Keratinocyte (primary cell): ENCODE measurements around the gene USP48. TPM values are rescaled to one million over a fixed set of nuclear protein-coding genes. Genes with fewer than 3 reads are reported as not detected.

Experiments
- DNase-seq: peaks from one replicate; pipeline ENCODE4 v3.0.0-alpha.2; 2011; ENCODE audit warnings: low read depth, missing footprints, low spot score
- FAIRE-seq: peaks from 2 replicates; lab custom pipeline; 2011; peaks lifted over from hg19 to GRCh38; lab: Jason Lieb, UNC
- H2AFZ ChIP-seq: 2 replicates; pipeline ENCODE4 v1.6.0; 2012; ENCODE audit warnings: low read length, control low read depth, inconsistent platforms; ENCODE audit not compliant: control insufficient read depth
- H3K27ac ChIP-seq: 2 replicates; pipeline ENCODE4 v1.5.1; 2011; ENCODE audit warnings: low read length; ENCODE audit not compliant: control insufficient read depth, insufficient read depth
- H3K27me3 ChIP-seq: 3 replicates; pipeline ENCODE4 v1.6.0; 2011; ENCODE audit warnings: low read length; ENCODE audit not compliant: control insufficient read depth, insufficient read depth; ENCODE audit errors: extremely low read depth
- H3K36me3 ChIP-seq, 2 experiments: 2 replicates in 1 of 2; 3 replicates in 1 of 2; pipeline ENCODE4 v1.5.1; 2011; ENCODE audit warnings: low read length in 2 of 2, mild to moderate bottlenecking in 1 of 2; ENCODE audit not compliant: control insufficient read depth in 2 of 2, insufficient read depth in 2 of 2; ENCODE audit errors: extremely low read depth in 1 of 2
- H3K4me1 ChIP-seq: 3 replicates; pipeline ENCODE4 v1.5.1; 2011; ENCODE audit warnings: low read length; ENCODE audit not compliant: control insufficient read depth, insufficient read depth; ENCODE audit errors: extremely low read depth
- H3K4me2 ChIP-seq: 3 replicates; pipeline ENCODE4 v1.6.0; 2011; ENCODE audit warnings: low read depth, low read length; ENCODE audit not compliant: control insufficient read depth, insufficient read depth; ENCODE audit errors: extremely low read depth
- H3K4me3 ChIP-seq, 3 experiments: fragments of 200-600 bp in 1 of 3; sonication (generic) in 1 of 3; 2 replicates in 2 of 3; 3 replicates in 1 of 3; pipeline ENCODE4 v1.5.1; 2011 to 2016; ENCODE audit warnings: low read length in 3 of 3, mild to moderate bottlenecking in 3 of 3, control low read depth in 2 of 3, inconsistent platforms in 1 of 3, low read depth in 1 of 3, mixed read lengths in 1 of 3, mixed run types in 1 of 3, moderate library complexity in 1 of 3; ENCODE audit not compliant: control insufficient read depth in 2 of 3, insufficient read depth in 2 of 3; ENCODE audit errors: extremely low read depth in 1 of 3
- H3K79me2 ChIP-seq: 2 replicates; pipeline ENCODE4 v1.6.0; 2012; ENCODE audit warnings: low read length; ENCODE audit not compliant: control insufficient read depth, insufficient read depth
- H3K9ac ChIP-seq: 3 replicates; pipeline ENCODE4 v1.6.0; 2011; ENCODE audit warnings: low read length; ENCODE audit not compliant: control insufficient read depth, insufficient read depth; ENCODE audit errors: extremely low read depth
- H3K9me1 ChIP-seq: 3 replicates; pipeline ENCODE4 v1.6.0; 2011; ENCODE audit warnings: low read length; ENCODE audit not compliant: control insufficient read depth, insufficient read depth; ENCODE audit errors: extremely low read depth
- H3K9me3 ChIP-seq: 2 replicates; pipeline ENCODE4 v1.5.1; 2012; ENCODE audit warnings: low read depth, low read length; ENCODE audit not compliant: control insufficient read depth
- H4K20me1 ChIP-seq: 3 replicates; pipeline ENCODE4 v1.6.0; 2011; ENCODE audit warnings: low read length; ENCODE audit not compliant: control insufficient read depth, insufficient read depth; ENCODE audit errors: extremely low read depth
- EZH2 ChIP-seq: IDR thresholded peaks from one replicate; pipeline ENCODE4 v1.6.1; 2012; ENCODE audit warnings: inconsistent platforms, mild to moderate bottlenecking, low read length, moderate library complexity
- dilution Hi-C: fragments of 300-500 bp; cut with MboI; formaldehyde crosslinking; loops from one replicate; pipeline ENCODE4 v1.7.0; 2020; ENCODE audit warnings: low sequenced_read_pairs; ENCODE audit not compliant: extremely low pct_ligation_motif_present
- polyA plus RNA-seq, 5 experiments: library from polyadenylated mRNA; depleted of rRNA in 3 of 5; stranded (reverse) in 3 of 5; stranded (forward) in 1 of 5; unstranded in 1 of 5; fragments of >200 nt; gene quantifications; 1 replicate in 1 of 5; 2 replicates in 3 of 5; 3 replicates in 1 of 5; pipeline versions ENCODE4 v1.2.1 to v1.2.3, GENCODE V29; 2011 to 2012; ENCODE audit warnings: missing spikeins in 2 of 5, low read depth in 1 of 5, low replicate concordance in 1 of 5
- TF ChIP-seq, protein P1 (sequence below), 3 experiments: IDR thresholded peaks in 1 of 3; conservative IDR thresholded peaks in 1 of 3; optimal IDR thresholded peaks in 1 of 3; 2 replicates in 2 of 3; 3 replicates in 1 of 3; pipeline versions ENCODE3 to v1.5.1; 2011; ENCODE audit warnings: low read length in 3 of 3, mild to moderate bottlenecking in 3 of 3, moderate library complexity in 2 of 3, control low read depth in 1 of 3, inconsistent platforms in 1 of 3; ENCODE audit not compliant: insufficient read depth in 2 of 3; ENCODE audit errors: extremely low read depth in 1 of 3

Gene USP48
- polyA plus RNA-seq, 1 donor (not counting 4 experiments of a cell fraction or from before 2014, with no cell fraction given): 33.0 TPM

GRCh38 chr1:21655259-21655658, 127.7 kb downstream of the USP48 start:
- Histone ChIP-seq H3K27ac (no peak overlapping the region), H3K9me3 (no peaks in the 10 kb centered on the region), H3K4me1 (peaks cover 8% of the 10 kb centered on the region), H2AFZ (no peak overlapping the region), H3K9me1 (no peaks in the 10 kb centered on the region), H3K36me3 (no peaks in the 10 kb centered on the region), H3K4me3 (no peak overlapping the region), H3K27me3 (peaks cover 27% of the 10 kb centered on the region), H3K9ac (no peak overlapping the region), H3K4me2 (no peak overlapping the region), H4K20me1 (no peaks in the 10 kb centered on the region), H3K79me2 (no peaks in the 10 kb centered on the region)
- TF ChIP-seq, protein P1, sequence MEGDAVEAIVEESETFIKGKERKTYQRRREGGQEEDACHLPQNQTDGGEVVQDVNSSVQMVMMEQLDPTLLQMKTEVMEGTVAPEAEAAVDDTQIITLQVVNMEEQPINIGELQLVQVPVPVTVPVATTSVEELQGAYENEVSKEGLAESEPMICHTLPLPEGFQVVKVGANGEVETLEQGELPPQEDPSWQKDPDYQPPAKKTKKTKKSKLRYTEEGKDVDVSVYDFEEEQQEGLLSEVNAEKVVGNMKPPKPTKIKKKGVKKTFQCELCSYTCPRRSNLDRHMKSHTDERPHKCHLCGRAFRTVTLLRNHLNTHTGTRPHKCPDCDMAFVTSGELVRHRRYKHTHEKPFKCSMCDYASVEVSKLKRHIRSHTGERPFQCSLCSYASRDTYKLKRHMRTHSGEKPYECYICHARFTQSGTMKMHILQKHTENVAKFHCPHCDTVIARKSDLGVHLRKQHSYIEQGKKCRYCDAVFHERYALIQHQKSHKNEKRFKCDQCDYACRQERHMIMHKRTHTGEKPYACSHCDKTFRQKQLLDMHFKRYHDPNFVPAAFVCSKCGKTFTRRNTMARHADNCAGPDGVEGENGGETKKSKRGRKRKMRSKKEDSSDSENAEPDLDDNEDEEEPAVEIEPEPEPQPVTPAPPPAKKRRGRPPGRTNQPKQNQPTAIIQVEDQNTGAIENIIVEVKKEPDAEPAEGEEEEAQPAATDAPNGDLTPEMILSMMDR (optimal IDR thresholded peaks at IDR 0.05 in 1 of 3, IDR thresholded peaks at IDR 0.05 in 1 of 3, conservative IDR thresholded peaks at IDR 0.05 in 1 of 3; ENCODE audit: extremely low read depth in 1 of 3, insufficient read depth in 2 of 3, low read length in 3 of 3): no peak
- TF ChIP-seq EZH2: no peak
- FAIRE-seq (no peak), DNase-seq (no peak)
- dilution Hi-C loops: no loop called here

DNA sequence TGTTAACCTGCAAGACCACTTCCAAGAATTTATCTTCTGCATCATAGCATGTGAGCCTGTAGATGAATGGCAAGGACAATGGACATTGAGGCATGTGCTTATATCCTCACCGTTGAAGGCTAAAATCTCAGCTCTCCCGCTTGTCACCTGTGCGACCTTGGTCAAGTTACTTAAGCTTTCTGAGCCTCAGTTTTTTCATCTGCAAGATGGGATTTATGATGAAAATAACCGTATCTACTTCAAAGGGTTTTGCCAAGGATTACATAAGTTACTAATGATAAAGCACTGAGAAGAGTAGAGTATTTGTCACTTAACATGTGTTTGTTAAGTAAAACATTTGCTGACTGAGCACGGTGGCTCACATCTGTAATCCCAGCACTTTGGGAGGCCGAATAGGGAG, 128.7 kb downstream of the USP48 start:
- H2AFZ ChIP-seq: no peak overlapping the region
- peaks cover 24% of the 10 kb centered on the region for H3K27me3 ChIP-seq
- H4K20me1 ChIP-seq: no peaks in the 10 kb centered on the region
- no peaks in the 10 kb centered on the region for H3K36me3 ChIP-seq
- no peaks in the 10 kb centered on the region for H3K9me3 ChIP-seq
- DNase-seq (no peak), FAIRE-seq (no peak)
- dilution Hi-C loops: no loop called here
- no peak overlapping the region for H3K9ac ChIP-seq
- H3K79me2 ChIP-seq: no peaks in the 10 kb centered on the region
- TF ChIP-seq EZH2: no peak
- TF ChIP-seq, protein P1 (optimal IDR thresholded peaks at IDR 0.05 in 1 of 3, IDR thresholded peaks at IDR 0.05 in 1 of 3, conservative IDR thresholded peaks at IDR 0.05 in 1 of 3; ENCODE audit: extremely low read depth in 1 of 3, insufficient read depth in 2 of 3, low read length in 3 of 3): no peak
- no peak overlapping the region for H3K4me2 ChIP-seq
- H3K9me1 ChIP-seq: no peaks in the 10 kb centered on the region
- H3K27ac ChIP-seq: no peak overlapping the region
- H3K4me1 ChIP-seq: peaks cover 8% of the 10 kb centered on the region
- no peak overlapping the region for H3K4me3 ChIP-seq
